HuH-7.5 (cell line): Measurements from ENCODE around the gene LAYN.

Source experiments
- DNase-seq: peaks from one replicate; pipeline ENCODE4 v3.0.0; 2011; ENCODE audit warnings: low spot score

LAYN gene, protein sequence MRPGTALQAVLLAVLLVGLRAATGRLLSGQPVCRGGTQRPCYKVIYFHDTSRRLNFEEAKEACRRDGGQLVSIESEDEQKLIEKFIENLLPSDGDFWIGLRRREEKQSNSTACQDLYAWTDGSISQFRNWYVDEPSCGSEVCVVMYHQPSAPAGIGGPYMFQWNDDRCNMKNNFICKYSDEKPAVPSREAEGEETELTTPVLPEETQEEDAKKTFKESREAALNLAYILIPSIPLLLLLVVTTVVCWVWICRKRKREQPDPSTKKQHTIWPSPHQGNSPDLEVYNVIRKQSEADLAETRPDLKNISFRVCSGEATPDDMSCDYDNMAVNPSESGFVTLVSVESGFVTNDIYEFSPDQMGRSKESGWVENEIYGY

DNA sequence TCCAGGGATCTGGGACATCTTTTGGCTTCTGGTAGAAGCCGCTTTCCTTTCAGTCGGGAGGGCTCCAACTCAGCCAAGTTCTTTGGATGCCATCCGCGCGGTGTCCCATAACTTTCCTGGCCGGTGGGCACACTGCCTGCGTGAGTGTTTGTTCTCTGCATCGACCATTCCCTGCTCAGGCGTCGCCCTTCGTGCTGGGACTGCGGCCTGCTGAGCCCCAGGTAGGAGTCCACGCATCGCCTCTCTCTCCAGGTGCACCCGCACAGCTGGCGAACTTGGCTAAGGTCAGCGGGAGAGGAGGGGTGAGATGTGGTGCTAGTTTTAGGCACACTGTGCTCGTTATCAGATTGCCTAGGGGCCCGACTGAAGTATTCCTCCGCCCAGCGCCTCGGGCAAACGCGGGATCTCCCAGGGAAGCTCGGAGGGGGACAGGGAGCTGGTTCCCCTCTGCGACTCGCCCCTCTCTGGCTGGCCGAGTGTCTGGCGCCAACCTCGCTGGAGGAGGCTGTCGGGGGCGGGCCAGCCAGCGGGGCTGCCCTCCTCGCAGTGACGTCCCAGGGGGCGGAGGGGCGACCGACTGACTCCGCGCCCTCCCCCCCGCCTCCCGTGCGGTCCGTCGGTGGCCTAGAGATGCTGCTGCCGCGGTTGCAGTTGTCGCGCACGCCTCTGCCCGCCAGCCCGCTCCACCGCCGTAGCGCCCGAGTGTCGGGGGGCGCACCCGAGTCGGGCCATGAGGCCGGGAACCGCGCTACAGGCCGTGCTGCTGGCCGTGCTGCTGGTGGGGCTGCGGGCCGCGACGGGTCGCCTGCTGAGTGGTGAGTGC, at the start of gene LAYN:
Gene LAYN (plus strand): TSS at position 607 of the 823 bp plus-strand sequence. CDS start 124 bp downstream, at position 731.
- DNase-seq: no peak

DNA sequence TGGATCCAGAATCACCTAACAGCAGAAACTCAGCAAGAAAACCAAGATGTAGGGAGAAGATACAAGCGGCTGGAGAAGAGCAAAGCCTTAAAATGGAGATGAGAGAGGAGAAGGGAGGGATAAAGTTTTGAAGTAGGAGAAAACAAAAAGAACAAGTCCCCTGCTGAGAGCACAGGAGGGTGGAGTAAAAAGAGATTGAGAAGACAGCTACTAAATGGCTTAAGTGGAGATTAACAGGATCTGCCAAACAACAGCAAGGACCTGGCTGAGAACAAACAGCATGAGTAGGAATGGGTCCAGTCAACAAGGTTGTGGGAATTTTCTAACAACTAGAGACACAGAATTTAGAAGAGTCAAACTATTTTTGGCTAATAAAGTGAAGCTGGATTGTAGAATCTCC, 46.5 kb upstream of the LAYN start:
- no peak for DNase-seq

DNA sequence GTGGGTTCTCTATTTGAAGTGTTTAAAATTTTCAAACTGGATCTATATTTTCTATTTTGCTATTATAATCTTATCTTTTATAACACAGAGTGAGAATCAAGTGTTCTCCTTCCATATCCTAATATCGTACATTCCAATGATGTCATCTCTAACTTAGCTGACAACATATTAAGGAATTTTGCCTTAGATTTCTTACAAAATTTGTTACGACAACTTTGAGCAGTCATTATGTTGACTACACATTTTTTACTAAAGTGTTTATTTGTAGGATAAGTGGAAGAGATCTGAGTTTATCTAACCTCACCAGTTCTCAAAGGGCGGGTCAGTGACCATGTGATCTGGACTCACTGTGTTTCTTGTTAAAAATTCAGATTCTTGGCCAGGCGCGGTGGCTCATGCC, 41.0 kb upstream of the LAYN start:
- no peak for DNase-seq

DNA sequence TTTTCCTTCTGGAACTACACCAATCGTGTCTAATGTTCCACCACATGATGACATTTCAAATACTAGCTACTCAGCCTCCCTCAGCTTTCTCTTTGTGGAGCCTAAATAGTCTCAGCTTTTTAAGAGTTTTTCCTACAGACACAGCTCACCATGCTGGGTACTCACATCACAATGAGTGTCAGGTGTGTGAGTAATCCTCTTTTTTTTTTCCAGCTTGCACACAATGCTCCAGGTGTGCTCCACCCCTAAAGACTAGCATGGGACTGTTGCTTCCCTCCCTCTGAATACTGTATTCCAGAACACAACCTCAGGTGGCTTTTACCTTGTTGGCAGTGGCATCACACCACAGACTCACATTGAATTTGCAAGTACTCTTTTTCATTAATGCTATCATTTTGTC, 40.0 kb upstream of the LAYN start:
- no peak for DNase-seq

DNA sequence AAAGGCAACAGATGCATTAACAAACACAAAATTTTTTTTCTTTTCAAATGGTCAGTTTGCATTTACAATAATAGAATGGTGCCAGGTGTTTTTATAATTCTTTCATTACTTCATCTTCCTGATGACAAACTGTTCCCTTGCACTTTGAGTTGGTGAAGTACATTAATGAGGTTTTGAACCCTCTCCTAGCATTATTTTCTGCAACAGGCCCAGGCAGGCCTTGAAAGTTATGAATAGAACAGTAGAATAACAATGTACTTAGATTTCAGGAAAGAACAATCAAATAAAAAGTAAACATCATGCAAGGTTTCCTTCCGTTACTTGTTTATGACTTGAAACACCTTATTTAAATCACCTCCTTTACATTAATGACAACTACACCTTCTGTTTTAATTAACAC, 37.9 kb upstream of the LAYN start:
- no peak for DNase-seq

DNA sequence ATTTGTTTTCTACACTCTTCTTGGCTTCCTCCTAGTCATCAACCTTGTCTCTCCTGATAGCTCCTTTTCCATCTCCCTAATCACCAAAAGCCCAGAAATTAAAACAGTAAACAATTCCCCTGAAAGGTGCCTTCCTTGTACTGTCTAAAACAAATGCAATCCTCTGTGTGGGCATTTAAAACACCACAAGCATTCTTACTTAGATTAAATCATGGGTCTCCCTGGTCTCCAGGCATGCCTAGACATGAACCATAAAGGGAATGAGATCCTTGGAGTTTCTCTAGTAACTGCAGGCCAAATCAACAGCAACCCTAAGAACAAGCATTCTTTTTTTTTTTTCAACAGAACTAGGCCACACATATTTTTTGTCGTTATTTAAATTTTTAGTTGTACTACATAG, 30.2 kb upstream of the LAYN start:
- no peak for DNase-seq

DNA sequence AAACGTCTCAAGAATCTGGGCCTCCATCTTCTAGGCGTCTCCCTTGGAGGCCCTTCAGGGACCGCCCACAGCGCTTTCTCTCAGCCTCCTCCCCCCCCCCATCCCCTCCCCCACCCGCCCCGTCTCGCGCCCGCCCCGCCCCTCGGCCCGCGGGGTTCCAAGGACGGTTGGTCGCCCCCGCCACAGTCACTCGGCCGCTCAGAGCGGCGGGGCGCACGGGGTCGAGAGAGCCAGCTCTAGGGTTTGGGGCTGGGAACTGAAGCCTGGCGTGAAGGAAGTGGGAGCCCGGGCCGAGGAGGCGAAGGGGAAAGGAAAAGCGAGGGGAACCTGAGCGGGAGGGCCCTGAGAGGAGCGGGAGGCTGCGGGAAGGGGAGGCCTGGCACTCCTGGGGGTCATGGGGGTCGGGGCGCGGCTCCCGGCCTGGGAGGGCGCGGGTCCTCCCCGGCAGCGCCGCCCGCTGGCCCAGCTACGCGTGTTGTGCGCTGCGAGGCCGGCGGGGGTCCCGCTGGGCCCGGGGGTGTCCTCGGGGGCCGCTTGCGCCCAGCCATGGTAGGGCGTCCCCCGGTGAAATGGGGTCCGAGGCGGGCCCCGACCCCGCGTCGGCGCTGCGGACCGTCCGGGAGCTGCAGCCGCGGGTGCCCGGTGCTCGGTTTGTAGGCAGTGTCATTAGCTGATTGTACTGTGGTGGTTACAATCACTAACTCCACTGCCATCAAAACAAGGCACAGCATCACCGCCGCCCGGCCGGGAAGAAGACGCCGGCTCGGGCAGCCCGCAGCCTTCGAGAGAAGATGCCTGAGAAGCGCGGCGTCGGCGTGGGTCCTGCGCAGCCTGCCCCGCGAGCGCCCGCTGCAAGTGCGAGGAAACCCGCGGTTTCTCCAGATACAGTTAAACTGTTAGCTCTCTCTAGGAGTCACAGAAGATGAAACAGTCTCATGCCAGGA, 28.0 kb upstream of the LAYN start, which contains the start of gene BTG4:
Gene BTG4 (minus strand): TSS at position 91 of the 944 bp plus-strand sequence. CDS start 13,610 bp downstream, outside the sequence.
- DNase-seq: no peak

DNA sequence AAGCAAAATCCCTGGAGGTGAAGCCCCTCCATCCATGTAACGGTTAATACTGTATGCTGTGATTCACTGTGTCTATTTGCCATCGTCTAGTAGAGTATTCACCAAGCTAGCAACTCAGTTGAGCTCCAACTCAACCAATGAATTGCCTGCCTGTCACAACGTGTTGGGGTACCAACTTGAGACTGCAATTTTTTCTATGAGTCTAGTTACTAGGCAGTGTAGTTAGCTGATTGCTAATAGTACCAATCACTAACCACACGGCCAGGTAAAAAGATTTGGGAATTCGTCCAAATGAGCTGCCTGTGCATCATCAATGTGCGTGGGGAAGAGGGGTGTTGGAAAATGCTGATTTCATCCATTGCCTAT, 27.3 kb upstream of the LAYN start:
- DNase-seq: no peak

DNA sequence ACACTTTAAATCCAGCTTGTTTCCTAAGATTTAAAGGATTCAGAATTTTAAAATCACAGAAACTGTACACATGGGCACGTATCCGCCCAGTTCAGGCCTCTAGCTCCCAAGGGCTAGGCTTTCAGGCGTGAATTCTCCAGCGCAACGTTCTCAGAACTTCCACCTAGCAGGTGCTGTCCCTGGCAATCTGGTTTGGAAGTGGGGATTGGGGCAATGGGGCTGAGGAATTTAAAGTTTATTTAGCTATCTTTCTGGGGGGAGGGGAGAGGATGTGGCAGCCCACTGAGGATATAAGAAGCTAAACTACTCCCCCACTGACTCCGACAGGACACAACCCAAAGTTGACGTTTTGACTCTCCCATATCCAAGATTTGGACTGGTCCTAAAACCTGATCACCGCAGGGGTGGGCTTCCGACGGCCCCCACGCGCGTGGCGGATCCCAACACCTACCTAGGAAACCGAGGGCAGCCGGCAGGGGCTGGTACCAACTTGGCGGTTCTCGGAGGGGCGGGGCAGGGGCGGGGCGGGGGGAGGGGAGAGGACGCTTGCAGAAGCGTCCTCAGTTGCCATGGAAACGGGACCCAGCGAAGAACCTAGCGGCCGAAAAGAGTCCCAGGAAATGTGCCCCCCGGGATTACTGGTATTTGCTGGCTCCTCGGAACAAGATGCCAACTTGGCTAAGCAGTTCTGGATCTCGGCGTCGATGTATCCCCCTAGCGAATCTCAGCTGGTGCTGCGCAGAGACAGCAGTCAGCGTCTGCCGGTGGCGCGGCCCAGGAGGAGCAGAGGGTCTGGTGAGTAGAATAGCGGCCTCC, 26.1 kb upstream of the LAYN start, which contains the start of gene HOATZ:
Gene HOATZ (plus strand): TSS at position 563 of the 816 bp plus-strand sequence. CDS start 7 bp downstream, at position 570.
- no peak for DNase-seq

DNA sequence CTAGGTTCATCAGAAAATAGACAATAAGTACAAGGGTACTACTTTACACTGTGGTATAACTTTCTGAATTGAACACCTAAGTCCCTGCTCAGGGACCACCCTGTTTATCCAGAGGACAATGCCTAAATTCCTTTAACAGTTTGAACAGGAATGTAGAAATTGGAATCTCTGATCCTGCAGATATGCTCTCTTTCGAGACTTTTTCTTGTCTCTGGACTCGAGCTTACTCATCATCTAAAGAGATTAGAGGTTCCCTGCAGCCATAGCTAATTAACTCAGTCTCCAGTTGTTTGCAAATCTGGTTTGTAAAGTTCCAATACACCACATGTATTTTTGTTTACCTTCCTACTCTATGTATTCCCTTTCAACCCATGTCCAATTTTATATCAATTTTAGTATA, 24.9 kb upstream of the LAYN start:
- DNase-seq: no peak

DNA sequence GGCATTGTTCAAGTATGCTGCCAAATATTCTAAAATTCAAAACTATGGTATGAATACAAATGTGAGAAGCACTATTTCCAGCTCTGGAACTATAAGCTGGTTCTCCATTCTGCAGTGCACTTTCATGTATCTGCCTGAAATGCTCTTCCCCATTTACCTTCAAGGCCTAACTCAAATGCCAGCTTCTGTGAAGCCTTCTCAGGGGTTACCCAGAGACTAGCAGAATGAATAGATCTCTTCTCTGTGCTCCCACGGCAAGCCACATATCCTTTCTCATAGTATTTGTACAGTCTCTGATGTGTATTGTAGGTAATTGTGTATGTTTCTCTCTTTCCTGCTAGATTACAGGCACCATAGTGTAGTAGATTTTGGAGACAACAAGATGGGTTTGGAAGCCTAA, 21.9 kb upstream of the LAYN start:
- DNase-seq: no peak

DNA sequence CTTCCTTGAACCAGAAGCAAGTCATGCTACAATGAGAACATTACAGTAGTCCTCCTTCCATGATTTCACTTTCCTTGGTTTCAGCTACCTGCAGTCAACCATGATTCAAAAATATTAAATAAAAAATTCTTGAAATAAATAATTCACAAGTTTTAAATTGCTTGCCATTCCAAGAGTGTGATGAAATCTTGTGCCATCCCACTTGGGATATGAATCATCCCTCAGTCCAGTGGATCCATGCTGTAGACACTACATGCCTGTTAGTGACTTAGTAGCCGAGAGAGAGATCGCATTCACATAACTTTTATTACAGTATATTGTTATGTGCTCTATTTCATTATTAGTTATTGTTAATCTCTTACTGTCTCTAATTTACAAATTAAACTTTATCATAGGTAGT, 20.0 kb upstream of the LAYN start:
- DNase-seq: no peak

DNA sequence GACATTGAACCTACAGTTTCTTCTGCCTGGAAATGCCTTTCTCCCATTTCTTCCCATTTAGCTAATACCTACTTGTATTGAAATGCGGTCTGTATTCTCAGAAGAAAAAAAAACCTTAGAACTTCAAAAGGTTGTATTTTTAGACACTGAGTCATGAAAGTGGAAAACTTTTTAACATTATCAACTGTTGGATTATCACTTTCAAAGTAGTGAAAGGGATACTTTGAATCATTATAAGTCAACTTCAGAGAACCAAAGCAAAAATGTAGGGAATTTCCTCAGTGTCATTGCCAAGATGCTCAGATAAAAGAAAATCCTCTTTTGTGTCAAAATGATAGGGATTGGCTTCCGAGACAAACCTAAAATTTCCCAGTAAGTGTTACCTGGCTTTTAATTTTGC, 19.4 kb upstream of the LAYN start:
- DNase-seq: no peak

DNA sequence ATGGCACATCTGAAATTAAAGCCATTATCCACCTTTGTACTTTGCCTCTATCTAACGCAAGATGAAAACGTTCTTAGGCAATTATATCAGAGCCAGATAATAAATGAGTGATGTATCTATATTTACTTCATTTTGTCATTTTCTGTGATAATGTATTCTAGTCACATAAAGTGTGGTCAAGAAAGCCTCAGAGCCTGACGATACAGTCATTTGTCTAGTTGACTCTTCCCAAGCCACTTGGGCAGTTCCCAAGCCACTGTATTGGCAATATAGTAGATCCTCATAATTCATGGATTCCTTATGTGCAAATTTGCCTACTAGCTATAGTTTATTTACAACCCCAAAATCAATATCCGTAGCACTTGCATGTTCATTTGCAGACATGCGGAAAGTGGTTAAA, 18.1 kb upstream of the LAYN start:
- DNase-seq: no peak

DNA sequence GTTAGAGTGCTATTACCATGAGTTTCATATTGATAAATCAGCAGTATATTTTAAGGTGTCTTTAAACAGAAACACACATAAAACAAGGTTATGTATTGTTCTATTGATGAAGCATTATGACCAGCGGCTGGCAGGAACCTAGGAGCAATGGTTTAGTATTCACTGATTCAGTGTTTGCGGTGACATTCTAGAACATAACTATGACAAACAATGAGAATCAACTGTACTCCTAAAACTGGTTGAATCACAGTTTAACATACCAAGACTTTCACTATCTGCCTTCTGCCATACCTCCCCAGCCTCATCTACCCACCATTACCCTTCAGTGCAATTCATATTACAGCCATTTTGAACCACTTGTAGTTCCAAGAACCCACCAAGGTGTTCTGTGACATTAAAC, 17.2 kb upstream of the LAYN start:
- DNase-seq: no peak

DNA sequence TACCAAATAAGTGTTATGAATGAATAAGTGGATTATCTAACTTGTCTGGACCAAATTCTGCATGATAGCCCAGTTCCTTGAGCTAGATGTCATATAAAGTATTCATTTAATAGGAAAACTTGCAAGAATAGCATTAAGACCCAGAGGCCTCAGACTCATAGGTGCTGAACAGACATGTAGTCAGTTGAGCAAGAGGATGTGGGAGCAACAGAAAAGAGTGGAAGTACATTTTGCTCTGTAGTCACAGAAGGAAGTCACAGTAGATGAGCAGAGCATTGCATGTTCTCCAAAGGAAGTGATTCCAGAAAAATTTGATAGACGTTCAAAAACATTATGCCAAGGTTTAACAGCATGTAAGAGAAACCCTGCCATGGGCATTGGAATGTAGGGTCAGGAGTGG, 16.5 kb upstream of the LAYN start:
- DNase-seq: no peak

DNA sequence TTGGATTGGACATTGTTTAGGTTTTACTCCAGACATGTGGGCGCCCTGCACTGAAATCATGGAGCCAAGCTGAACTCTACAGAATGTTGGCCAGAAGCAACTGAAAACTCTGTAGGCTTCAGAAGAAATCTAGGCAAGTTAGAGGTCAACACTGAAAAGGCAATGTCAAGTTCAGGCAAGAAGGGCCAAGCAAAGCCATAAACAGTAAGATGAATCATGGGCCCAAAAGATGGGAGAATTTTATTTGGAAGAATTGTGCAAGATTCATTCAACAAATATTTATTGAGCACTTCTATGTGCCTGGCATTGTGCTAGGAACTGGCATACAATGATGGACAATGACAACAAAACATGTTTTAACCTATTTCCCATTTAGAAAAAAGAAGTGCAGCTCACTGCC, 15.1 kb upstream of the LAYN start:
- no peak for DNase-seq

DNA sequence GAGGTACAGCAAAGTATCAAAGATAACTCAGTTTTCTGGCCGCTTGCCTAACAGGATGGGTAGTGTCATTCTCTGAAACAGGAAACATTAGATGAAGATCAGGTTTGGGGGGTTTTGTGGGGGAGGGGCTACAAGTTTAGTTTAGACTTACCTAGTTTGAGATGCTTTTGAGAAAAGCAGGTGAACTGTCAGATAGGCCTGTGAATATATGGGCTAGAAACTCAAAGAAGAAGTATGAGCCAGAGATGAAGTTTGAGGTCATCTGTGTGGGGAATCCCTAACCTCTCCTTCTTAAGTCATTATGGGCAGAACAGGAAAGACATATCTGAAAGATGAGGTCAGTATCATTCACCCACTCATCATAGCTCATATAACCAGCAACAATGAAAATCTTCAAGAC, 14.0 kb upstream of the LAYN start:
- DNase-seq: no peak

DNA sequence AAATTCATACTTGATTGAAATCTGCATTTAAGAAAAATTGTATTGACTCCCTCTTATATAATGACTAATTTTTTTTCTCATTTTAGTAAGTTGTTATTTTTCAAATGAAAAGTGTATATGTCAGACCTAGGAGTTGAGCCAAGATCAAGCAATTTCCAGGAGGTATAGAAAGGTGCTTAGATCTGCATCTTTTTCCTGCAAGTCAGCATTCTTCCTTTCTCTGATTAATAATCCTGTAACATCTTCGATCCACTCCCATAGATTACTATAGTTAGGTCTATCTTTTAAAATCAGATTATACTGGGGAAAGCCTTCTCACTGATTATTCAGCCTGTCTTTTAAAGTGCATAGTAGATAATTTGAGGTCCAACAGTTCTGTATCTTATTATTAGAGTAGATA, 13.2 kb upstream of the LAYN start:
- DNase-seq: no peak

DNA sequence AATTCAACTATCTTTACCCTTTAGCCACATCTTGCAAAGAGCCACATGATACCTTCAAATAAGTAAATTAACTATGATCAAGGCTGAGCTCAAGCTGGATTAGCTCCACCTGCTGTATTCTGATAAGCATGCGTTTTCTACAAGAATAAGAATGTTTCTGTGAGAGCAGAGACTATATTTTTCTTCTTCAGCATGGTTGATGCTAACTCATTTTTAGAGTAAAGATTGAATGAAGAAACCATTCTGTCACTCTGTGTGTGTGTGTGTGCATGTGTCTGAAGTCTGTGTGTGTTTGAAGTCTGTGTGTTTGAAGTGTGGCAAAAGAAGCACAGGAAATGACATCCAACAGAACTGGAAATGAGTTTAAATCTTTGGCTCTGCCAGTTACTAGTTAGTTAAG, 12.0 kb upstream of the LAYN start:
- DNase-seq: no peak

DNA sequence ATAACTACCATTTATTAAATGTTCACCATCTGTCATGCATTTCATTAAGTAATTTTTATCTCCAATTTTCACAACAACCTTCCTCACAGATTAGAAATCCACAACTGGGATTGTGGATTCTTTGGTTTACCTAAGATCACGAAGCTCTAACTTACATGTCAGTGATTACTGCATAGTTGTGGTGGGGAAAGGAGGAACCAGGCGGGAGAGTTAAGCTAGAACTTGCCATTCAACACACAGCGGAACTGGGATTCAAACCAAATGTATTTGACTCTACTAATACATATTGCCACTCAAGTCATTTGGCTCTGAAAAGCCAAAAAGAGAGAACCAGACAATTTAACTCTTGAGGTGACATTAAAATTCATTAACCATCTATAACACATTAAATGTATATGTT, 10.4 kb upstream of the LAYN start:
- no peak for DNase-seq
